Globus pallidus (tissue), 1 donor: ENCODE data around the gene UBR2.
A peak's percentile ranks its signal among the peaks of the same experiment; 100 is the strongest.
"Not testable (repeated sequence)": the region's sequence is repeated elsewhere in the genome, so short reads cannot be mapped to it uniquely, and the experiment has no call there.

Experiments
- DNase-seq: peaks from one replicate; pipeline ENCODE4 v3.0.0-alpha.2; 2015; ENCODE audit warnings: low spot score

Gene UBR2

GRCh38 chr6:42727627-42728026 lies 163.8 kb downstream of the UBR2 start:
- peak; percentile 2 for DNase-seq

- no peak for DNase-seq
Measured at GRCh38 chr6:42729731-42730130, 165.9 kb downstream of the UBR2 start.

- not testable (repeated sequence) for DNase-seq
Measured at GRCh38 chr6:42733867-42734481, 170.1 kb downstream of the UBR2 start.

GRCh38 chr6:42735976-42736375 lies 172.1 kb downstream of the UBR2 start:
- no peak for DNase-seq

- no peak for DNase-seq
Measured at GRCh38 chr6:42740725-42741124, 176.9 kb downstream of the UBR2 start.

GRCh38 chr6:42742116-42742894 lies 178.5 kb downstream of the UBR2 start:
- no peak for DNase-seq
